GM10248 (cell line): ENCODE results near the gene MAGEA4.

ENCODE experiments used
- CTCF ChIA-PET: fragments of 300-600 bp; sonication (Branson Sonifier 250); formaldehyde crosslinking; extraction: SDS; loops from one replicate; lab custom pipeline; 2021; ENCODE audit warnings: antibody characterized with exemption; lab: Yijun Ruan, JAX
- POLR2A ChIA-PET: fragments of 350-650 bp; sonication (Branson Sonifier 250); formaldehyde crosslinking; extraction: SDS; loops from one replicate; lab custom pipeline; 2020; ENCODE audit warnings: antibody characterized with exemption; lab: Yijun Ruan, JAX
- DNase-seq: peaks from one replicate; pipeline ENCODE4 v3.0.0; 2012; ENCODE audit errors: extremely low spot score
- CTCF ChIP-seq: IDR thresholded peaks from 2 replicates; pipeline ENCODE4 v1.5.1; 2012; ENCODE audit warnings: mild to moderate bottlenecking, low read depth; ENCODE audit errors: extremely low read depth, missing control alignments, control extremely low read depth

Gene MAGEA4

DNA sequence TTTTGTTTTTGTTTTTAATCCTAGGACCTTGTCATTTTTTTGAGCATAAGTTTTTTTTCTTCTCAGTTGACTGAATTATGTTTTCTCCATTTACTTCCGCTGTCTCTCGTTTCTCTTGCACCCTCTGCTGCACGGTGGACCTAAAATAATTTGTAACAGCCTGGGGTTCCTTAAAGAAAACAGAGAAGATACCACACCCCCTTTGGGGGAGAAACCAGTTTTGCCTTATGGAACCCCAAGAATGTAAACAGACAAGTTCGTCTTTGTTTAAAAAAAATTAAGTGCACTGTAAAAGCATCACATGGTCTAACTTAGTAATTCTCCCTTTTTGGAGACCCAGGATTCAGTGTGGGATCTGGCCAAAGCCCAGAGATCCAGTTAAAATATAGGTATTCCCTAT is 32.8 kb upstream of the MAGEA4 start:
- CTCF ChIA-PET: no interaction called here
- POLR2A ChIA-PET: no interaction called here
- DNase-seq: no peak
- TF ChIP-seq CTCF: no peak

GRCh38 chrX:151880895-151881294 is 31.8 kb upstream of the MAGEA4 start:
- TF ChIP-seq CTCF: no peak
- POLR2A ChIA-PET: no interaction called here
- no peak for DNase-seq
- CTCF ChIA-PET: no interaction called here

DNA sequence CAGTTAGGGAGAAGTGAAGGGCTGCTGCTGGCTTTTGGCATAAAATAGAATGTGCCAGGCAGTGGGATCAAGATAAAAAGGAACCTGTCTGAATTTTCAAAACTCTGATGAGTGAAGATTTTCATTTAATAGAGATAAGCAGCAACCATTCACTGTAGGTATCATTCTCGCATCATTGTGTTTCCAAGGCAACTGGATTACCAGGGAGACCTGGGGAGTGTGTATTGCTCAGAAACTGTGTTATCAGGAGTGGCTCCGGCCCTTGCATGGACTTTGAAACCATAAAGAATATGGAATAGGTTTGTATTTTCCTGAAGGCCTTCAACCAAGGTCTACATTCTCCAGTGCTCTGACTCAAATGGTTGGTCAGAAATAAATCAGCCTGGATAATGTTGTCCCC is 23.3 kb upstream of the MAGEA4 start:
- TF ChIP-seq CTCF: no peak
- DNase-seq: no peak
- POLR2A ChIA-PET: no interaction called here
- CTCF ChIA-PET: no interaction called here

- POLR2A ChIA-PET: no interaction called here
- CTCF ChIA-PET: no interaction called here
- TF ChIP-seq CTCF: no peak
- DNase-seq: no peak
Observed at GRCh38 chrX:151896734-151897474, 15.8 kb upstream of the MAGEA4 start.

- ChIA-PET POLR2A (no interaction called here), CTCF (no interaction called here)
- DNase-seq: no peak
- TF ChIP-seq CTCF: no peak
Observed at GRCh38 chrX:151899622-151900021, 13.1 kb upstream of the MAGEA4 start.

DNA sequence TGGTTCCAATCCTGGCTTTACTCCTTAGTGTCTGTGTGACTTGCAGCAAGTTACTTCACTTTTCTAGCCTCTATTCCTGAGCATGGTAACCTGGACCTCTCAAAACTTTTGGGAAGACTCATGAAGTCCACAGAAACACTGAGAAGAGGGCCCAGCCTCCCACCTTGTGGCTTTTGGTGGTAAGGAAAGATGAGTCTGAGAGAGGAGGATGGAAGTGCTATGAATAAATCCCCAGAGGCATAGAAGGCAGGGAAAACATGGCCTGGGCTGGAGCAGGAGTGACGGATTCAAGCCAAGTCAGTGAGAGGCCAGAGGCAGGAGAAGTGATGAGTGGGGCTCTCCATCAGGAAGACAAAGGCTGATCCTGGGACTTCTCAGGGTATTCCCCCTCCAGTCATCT is 10.9 kb upstream of the MAGEA4 start:
- DNase-seq: no peak
- no peak for TF ChIP-seq CTCF
- CTCF ChIA-PET: no interaction called here
- POLR2A ChIA-PET: no interaction called here
